K562 (cell line): ENCODE data around the gene DPM2. TPM values are rescaled to one million over a fixed set of nuclear protein-coding genes. Genes with fewer than 3 reads are reported as not detected.

Source experiments
- ATAC-seq: fragments of 200-7000 bp; cut with Tn5 transposase; 3 replicates; pipeline ENCODE4 v1.9.1; 2020; ENCODE audit warnings: moderate library complexity
- BruUV-seq: library from RNA; stranded (reverse); fragments of 400-500 nt; replicated peaks from 2 replicates; lab custom pipeline; 2021; lab: Mats Ljungman, UMichigan
- CTCF ChIA-PET: fragments of 300-600 bp; formaldehyde crosslinking; extraction: SDS; loops from one replicate; lab custom pipeline; 2021; ENCODE audit warnings: low intra/inter-chr PET ratio; lab: Yijun Ruan, JAX
- POLR2A ChIA-PET: fragments of 300-600, 350-650 bp; sonication (Branson Sonifier 250); formaldehyde crosslinking; extraction: SDS; loops from one replicate; lab custom pipeline; 2021; ENCODE audit warnings: antibody characterized with exemption, inconsistent platforms; lab: Yijun Ruan, JAX
- DNase-seq, 4 experiments: peaks; one replicate each; pipeline versions ENCODE4 v3.0.0 to v3.0.0-alpha.2; 2011 to 2018; ENCODE audit warnings: low spot score in 3 of 4, mixed read lengths in 3 of 4; ENCODE audit errors: extremely low read depth in 1 of 4
- FAIRE-seq: peaks from 2 replicates; lab custom pipeline; 2011; peaks lifted over from hg19 to GRCh38; lab: Jason Lieb, UNC
- H2AFZ ChIP-seq: 2 replicates; pipeline ENCODE4 v1.6.0; 2011; ENCODE audit warnings: low read depth, low read length, control low read depth, inconsistent platforms
- H3K27ac ChIP-seq: fragments of 200-600 bp; 3 replicates; pipeline ENCODE4 v1.8.0; 2011; ENCODE audit warnings: low read depth, mild to moderate bottlenecking, control low read depth, inconsistent platforms, low read length, moderate library complexity, mixed read lengths; ENCODE audit errors: extremely low read depth
- H3K27me3 ChIP-seq, 2 experiments: fragments of 300-600 bp in 1 of 2; 2 replicates in 1 of 2; 3 replicates in 1 of 2; pipeline versions ENCODE4 v1.6.0 to v1.8.0; 2011; ENCODE audit warnings: inconsistent platforms in 2 of 2, low read length in 2 of 2, mild to moderate bottlenecking in 1 of 2, mixed read lengths in 1 of 2, moderate library complexity in 1 of 2; ENCODE audit not compliant: control insufficient read depth in 2 of 2, insufficient read depth in 2 of 2
- H3K36me3 ChIP-seq: fragments of 300-600 bp; 3 replicates; pipeline ENCODE4 v1.8.0; 2011; ENCODE audit warnings: mild to moderate bottlenecking, low read length, inconsistent platforms; ENCODE audit not compliant: control insufficient read depth, insufficient read depth
- H3K4me1 ChIP-seq, 2 experiments: fragments of 200-600 bp in 1 of 2; replicated peaks in 1 of 2; 2 replicates in 1 of 2; 3 replicates in 1 of 2; pipeline versions ENCODE4 v1.5.1 to v1.8.0; 2011; ENCODE audit warnings: inconsistent platforms in 2 of 2, low read length in 2 of 2, mild to moderate bottlenecking in 1 of 2, mixed read lengths in 1 of 2, moderate library complexity in 1 of 2; ENCODE audit not compliant: control insufficient read depth in 2 of 2, insufficient read depth in 2 of 2
- H3K4me2 ChIP-seq: 2 replicates; pipeline ENCODE4 v1.6.1; 2011; ENCODE audit warnings: low read length, control low read depth, inconsistent platforms, mixed read lengths; ENCODE audit not compliant: insufficient read depth
- H3K4me3 ChIP-seq: fragments of 200-600 bp; sonication (generic), shearing (Covaris generic); 2 replicates; pipeline ENCODE4 v1.5.1; 2016; ENCODE audit warnings: control low read depth, inconsistent platforms
- H3K79me2 ChIP-seq: fragments of 200-600 bp; 3 replicates; pipeline ENCODE4 v1.8.0; 2011; ENCODE audit warnings: low read length, inconsistent platforms; ENCODE audit not compliant: control insufficient read depth, insufficient read depth
- H3K9ac ChIP-seq, 2 experiments: 2 replicates each; pipeline versions ENCODE4 v1.6.0 to v1.6.1; 2011; ENCODE audit warnings: low read depth in 2 of 2, low read length in 2 of 2, control low read depth in 1 of 2, inconsistent platforms in 1 of 2, mild to moderate bottlenecking in 1 of 2, mixed read lengths in 1 of 2; ENCODE audit not compliant: insufficient read depth in 1 of 2
- H3K9me1 ChIP-seq: one replicate; pipeline ENCODE4 v1.6.0; 2011; ENCODE audit warnings: inconsistent platforms, mild to moderate bottlenecking, low read length, moderate library complexity; ENCODE audit not compliant: control insufficient read depth, insufficient read depth
- H3K9me3 ChIP-seq: replicated peaks from 2 replicates; pipeline ENCODE4 v1.5.1; 2011; ENCODE audit warnings: low read depth, low read length, inconsistent platforms; ENCODE audit not compliant: control insufficient read depth, insufficient read depth
- H4K20me1 ChIP-seq: replicated peaks from 2 replicates; pipeline ENCODE4 v1.6.1; 2011; ENCODE audit warnings: low read length, inconsistent platforms, mixed read lengths; ENCODE audit not compliant: control insufficient read depth, insufficient read depth
- ARID1B ChIP-seq: fragments of 450-650 bp; IDR thresholded peaks from 2 replicates; pipeline ENCODE4 v1.6.1; 2016; ENCODE audit warnings: antibody characterized with exemption, mild to moderate bottlenecking, inconsistent platforms
- BRD9 ChIP-seq: fragments of 450-650 bp; IDR thresholded peaks from 2 replicates; pipeline ENCODE4 v1.6.1; 2018; ENCODE audit warnings: low read depth; ENCODE audit not compliant: partially characterized antibody
- CEBPB ChIP-seq: fragments of 450-650 bp; IDR thresholded peaks from 2 replicates; pipeline ENCODE4 v1.6.1; 2016; ENCODE audit warnings: missing genetic modification characterization, missing compliant biosample characterization
- EP400 ChIP-seq: fragments of 450-650 bp; IDR thresholded peaks from 2 replicates; pipeline ENCODE4 v1.6.1; 2017; ENCODE audit warnings: antibody characterized with exemption, mild to moderate bottlenecking, moderate library complexity
- ESRRA ChIP-seq: fragments of 450-650 bp; IDR thresholded peaks from 2 replicates; pipeline ENCODE4 v1.6.1; 2014; ENCODE audit warnings: low read depth, mild to moderate bottlenecking, moderate library complexity, borderline replicate concordance
- HDAC1 ChIP-seq, 2 experiments: fragments of 450-650 bp; IDR thresholded peaks; 2 replicates each; pipeline ENCODE4 v1.6.1; 2016 to 2017; ENCODE audit warnings: inconsistent platforms in 1 of 2, mild to moderate bottlenecking in 1 of 2, moderate library complexity in 1 of 2
- MAX ChIP-seq: sonication (generic); formaldehyde crosslinking; IDR thresholded peaks from 2 replicates; pipeline ENCODE4 v1.9.0; 2022; ENCODE audit warnings: mild to moderate bottlenecking, missing genetic modification reagents
- MEIS2 ChIP-seq: fragments of 450-650 bp; IDR thresholded peaks from 2 replicates; pipeline ENCODE4 v1.6.1; 2014; ENCODE audit warnings: mild to moderate bottlenecking; ENCODE audit not compliant: partially characterized antibody
- MTA1 ChIP-seq: fragments of 450-650 bp; IDR thresholded peaks from 2 replicates; pipeline ENCODE4 v1.6.1; 2017; ENCODE audit warnings: borderline replicate concordance
- NCOA4 ChIP-seq: fragments of 450-650 bp; IDR thresholded peaks from 2 replicates; pipeline ENCODE4 v1.6.1; 2018; ENCODE audit warnings: mild to moderate bottlenecking; ENCODE audit not compliant: partially characterized antibody
- NR2C2 ChIP-seq, 2 experiments: fragments of 200-800 bp in 1 of 2; sonication (Bioruptor generic) in 1 of 2; sonication (generic) in 1 of 2; formaldehyde crosslinking in 1 of 2; IDR thresholded peaks; 2 replicates each; pipeline versions ENCODE4 v1.6.1 to v1.8.0; 2016 to 2022; ENCODE audit warnings: mild to moderate bottlenecking in 1 of 2, missing compliant biosample characterization in 1 of 2, missing genetic modification characterization in 1 of 2, missing genetic modification reagents in 1 of 2
- THRB ChIP-seq: fragments of 450-650 bp; formaldehyde crosslinking; conservative IDR thresholded peaks from 2 replicates; pipeline ENCODE4 v1.4.0; 2022; ENCODE audit warnings: mild to moderate bottlenecking, missing genetic modification characterization
- TRIM28 ChIP-seq: fragments of 450-650 bp; IDR thresholded peaks from 2 replicates; pipeline ENCODE4 v1.6.1; 2017
- WGBS: fragments of 100-300 bp; shearing (Covaris generic); methylation state at CpG from one replicate; pipeline ENCODE4 v1.1.6; 2016; ENCODE audit warnings: low coverage, mixed read lengths; ENCODE audit not compliant: insufficient coverage; ENCODE audit errors: missing lambda C conversion rate; 5-methylcytosine and 5-hydroxymethylcytosine counted together
- in situ Hi-C: fragments of 300-500 bp; cut with MboI; formaldehyde crosslinking; loops from 4 replicates; pipeline ENCODE4 v1.15.0; 2018; ENCODE audit warnings: inconsistent platforms, mixed read lengths
- intact Hi-C: fragments of 100-400 bp; cut with micrococcal nuclease; formaldehyde crosslinking; loops from 2 replicates; pipeline ENCODE4 v1.14.2; 2022
- polyA plus RNA-seq, 8 experiments: library from polyadenylated mRNA; depleted of rRNA in 4 of 8; stranded (reverse) in 5 of 8; unstranded in 3 of 8; fragments of >200 nt; fragmentation: Nextera tagmentation in 2 of 8; fragmentation: Illumina TruSeq in 1 of 8; extraction: Ambion mirVana in 2 of 8; extraction: Trizol in 1 of 8; gene quantifications; 2 replicates each; pipeline versions ENCODE4 v1.2.1 to v1.2.3, GENCODE V29; 2011 to 2014; ENCODE audit warnings: inconsistent platforms in 1 of 8, missing spikeins in 1 of 8
- total RNA-seq, 7 experiments: library from RNA; depleted of rRNA in 6 of 7; stranded (reverse); fragments of >200 nt in 6 of 7; fragmentation: Illumina TruSeq in 2 of 7; extraction: Trizol in 2 of 7; gene quantifications; 2 replicates each; pipeline versions ENCODE4 v1.2.1 to v1.2.3, GENCODE V29; 2011 to 2021; ENCODE audit warnings: low replicate concordance in 1 of 7
- TF ChIP-seq, protein P1 (sequence below), 2 experiments: fragments of 450-650 bp; IDR thresholded peaks; 2 replicates each; pipeline ENCODE4 v1.6.1; 2018; ENCODE audit warnings: mild to moderate bottlenecking in 2 of 2, low read depth in 1 of 2; ENCODE audit not compliant: partially characterized antibody in 2 of 2

The DPM2 gene
- total and polyA plus RNA-seq, 9 of the 15 experiments (the other 6 are each of a cell fraction or from before 2014, with no cell fraction given) = 43.5 to 126 (median 71.1) TPM

GRCh38 chr9:127919253-127919815 is 18.3 kb downstream of the DPM2 start:
- BruUV-seq = no TSS peak
- peak overlapping the region; percentile 47; the same call in 1 of the 2 replicates for H3K4me2 ChIP-seq
- DNase-seq (peak; percentile 51 to 84 (median 62)), ATAC-seq (peak; percentile 26; the same call in 2 of the 3 replicates), FAIRE-seq (peak; percentile 96)
- H3K79me2 ChIP-seq = peaks cover 17% of the 10 kb centered on the region
- H3K9me3 ChIP-seq = no peaks in the 10 kb centered on the region
- intact Hi-C loops (loop anchor here (5.0 to 10.0 kb wide), 2 partner anchors 52 to 415 kb away; no protein-coding TSS in a partner anchor), in situ Hi-C loops (loop anchor here (5.0 to 25.0 kb wide), 3 partner anchors 182 to 982 kb away; partner anchors contain the start of gene TOR2A)
- no peaks in the 10 kb centered on the region for H4K20me1 ChIP-seq
- peaks cover 38 to 56% of the 10 kb centered on the region in 2 experiments for H3K4me1 ChIP-seq
- 12% methylated on average over 8 of the region's 8 CpGs for WGBS
- no peaks in the 10 kb centered on the region for H3K9me1 ChIP-seq
- peaks cover 8% of the 10 kb centered on the region; the same call in 1 of the 3 replicates for H3K36me3 ChIP-seq
- H3K27ac ChIP-seq = peak overlapping the region; percentile 57; the same call in 2 of the 3 replicates
- H2AFZ ChIP-seq = peak overlapping the region; percentile 92
- CTCF ChIA-PET = interaction anchor here (4.3 kb wide), 1 partner anchor 184 kb away, joined by 34 read pairs; the partner anchor contains the start of gene TOR2A
- peak overlapping the region; percentile 24 to 65; a peak in 1 of 4 replicates for H3K9ac ChIP-seq
- POLR2A ChIA-PET = interaction anchor here (0.6 to 1.4 kb wide), 4 partner anchors 9 to 139 kb away, joined by 3 to 5 read pairs (median 4); partner anchors contain the start of gene PIP5KL1
- H3K27me3 ChIP-seq = no peaks in the 10 kb centered on the region
- no peak overlapping the region for H3K4me3 ChIP-seq
- peak; percentile 52; the same call in 1 of the 2 replicates for TF ChIP-seq EP400
- peak in 1 of 2 experiments; percentile 66; a peak in 1 of 4 replicates for TF ChIP-seq HDAC1 (IDR thresholded peaks at IDR 0.05)
- TF ChIP-seq MTA1 = peak; percentile 67
- TF ChIP-seq ESRRA = peak; percentile 54; the same call in 1 of the 2 replicates
- no peak for TF ChIP-seq NCOA4
- peak; percentile 58 for TF ChIP-seq MAX
- peak; percentile 67 for TF ChIP-seq CEBPB
- TF ChIP-seq TRIM28 = peak; percentile 31; the same call in 1 of the 2 replicates
- TF ChIP-seq ARID1B = peak; percentile 81
- TF ChIP-seq MEIS2 = peak; percentile 66
- TF ChIP-seq THRB = no peak
- TF ChIP-seq, protein P1, sequence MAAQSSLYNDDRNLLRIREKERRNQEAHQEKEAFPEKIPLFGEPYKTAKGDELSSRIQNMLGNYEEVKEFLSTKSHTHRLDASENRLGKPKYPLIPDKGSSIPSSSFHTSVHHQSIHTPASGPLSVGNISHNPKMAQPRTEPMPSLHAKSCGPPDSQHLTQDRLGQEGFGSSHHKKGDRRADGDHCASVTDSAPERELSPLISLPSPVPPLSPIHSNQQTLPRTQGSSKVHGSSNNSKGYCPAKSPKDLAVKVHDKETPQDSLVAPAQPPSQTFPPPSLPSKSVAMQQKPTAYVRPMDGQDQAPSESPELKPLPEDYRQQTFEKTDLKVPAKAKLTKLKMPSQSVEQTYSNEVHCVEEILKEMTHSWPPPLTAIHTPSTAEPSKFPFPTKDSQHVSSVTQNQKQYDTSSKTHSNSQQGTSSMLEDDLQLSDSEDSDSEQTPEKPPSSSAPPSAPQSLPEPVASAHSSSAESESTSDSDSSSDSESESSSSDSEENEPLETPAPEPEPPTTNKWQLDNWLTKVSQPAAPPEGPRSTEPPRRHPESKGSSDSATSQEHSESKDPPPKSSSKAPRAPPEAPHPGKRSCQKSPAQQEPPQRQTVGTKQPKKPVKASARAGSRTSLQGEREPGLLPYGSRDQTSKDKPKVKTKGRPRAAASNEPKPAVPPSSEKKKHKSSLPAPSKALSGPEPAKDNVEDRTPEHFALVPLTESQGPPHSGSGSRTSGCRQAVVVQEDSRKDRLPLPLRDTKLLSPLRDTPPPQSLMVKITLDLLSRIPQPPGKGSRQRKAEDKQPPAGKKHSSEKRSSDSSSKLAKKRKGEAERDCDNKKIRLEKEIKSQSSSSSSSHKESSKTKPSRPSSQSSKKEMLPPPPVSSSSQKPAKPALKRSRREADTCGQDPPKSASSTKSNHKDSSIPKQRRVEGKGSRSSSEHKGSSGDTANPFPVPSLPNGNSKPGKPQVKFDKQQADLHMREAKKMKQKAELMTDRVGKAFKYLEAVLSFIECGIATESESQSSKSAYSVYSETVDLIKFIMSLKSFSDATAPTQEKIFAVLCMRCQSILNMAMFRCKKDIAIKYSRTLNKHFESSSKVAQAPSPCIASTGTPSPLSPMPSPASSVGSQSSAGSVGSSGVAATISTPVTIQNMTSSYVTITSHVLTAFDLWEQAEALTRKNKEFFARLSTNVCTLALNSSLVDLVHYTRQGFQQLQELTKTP (IDR thresholded peaks at IDR 0.05; ENCODE audit: low read depth in 1 of 2, partially characterized antibody in 2 of 2) = peak in 1 of 2 experiments; percentile 65
- no peak for TF ChIP-seq NR2C2 (CRISPR knock-in tag; IDR thresholded peaks at IDR 0.05)
- peak; percentile 22; the same call in 1 of the 2 replicates for TF ChIP-seq NR2C2 (tag; IDR thresholded peaks at IDR 0.05)
- TF ChIP-seq BRD9 = peak; percentile 79
